Activated CD4-positive, alpha-beta T cell treated with anti-CD3 and anti-CD28 coated beads, Interleukin-2, amount 50 U/mL, for 4 hours (primary cell): ENCODE data around the gene KLHL36.

Experiments used
- DNase-seq, 2 experiments: peaks; one replicate each; pipeline ENCODE4 v3.0.0-alpha.2; 2020

Gene KLHL36

GRCh38 chr16:84699712-84700445 is 51.6 kb downstream of the KLHL36 start, which contains the start of gene USP10:
Gene USP10 (plus strand): TSS chr16:84700000. CDS start chr16:84700091, 91 bp downstream.
- DNase-seq: peak; percentile 71 to 78

GRCh38 chr16:84700446-84701300 is 52.4 kb downstream of the KLHL36 start:
- peak; percentile 13 to 18 for DNase-seq

GRCh38 chr16:84703681-84704080 is 55.4 kb downstream of the KLHL36 start:
- DNase-seq: no peak

DNA sequence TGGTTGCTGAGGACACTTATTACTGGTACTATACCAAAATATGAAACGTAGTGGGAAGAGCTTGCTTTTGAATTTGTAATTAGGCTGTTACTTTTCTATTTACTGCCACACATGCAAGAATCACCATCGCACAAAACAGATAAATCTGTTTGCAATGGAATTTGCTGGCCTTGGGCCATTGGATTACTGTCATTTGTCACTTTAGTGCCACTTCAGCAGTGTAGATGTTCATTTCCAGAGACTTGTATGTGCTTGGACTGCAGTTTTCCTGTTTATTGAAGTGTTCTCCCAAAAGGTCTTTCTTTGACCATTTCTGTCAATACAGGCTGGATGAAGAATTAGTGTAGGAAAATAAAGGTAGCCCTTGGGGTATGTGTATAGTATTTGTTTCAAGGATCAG is 55.9 kb downstream of the KLHL36 start:
- DNase-seq: no peak

DNA sequence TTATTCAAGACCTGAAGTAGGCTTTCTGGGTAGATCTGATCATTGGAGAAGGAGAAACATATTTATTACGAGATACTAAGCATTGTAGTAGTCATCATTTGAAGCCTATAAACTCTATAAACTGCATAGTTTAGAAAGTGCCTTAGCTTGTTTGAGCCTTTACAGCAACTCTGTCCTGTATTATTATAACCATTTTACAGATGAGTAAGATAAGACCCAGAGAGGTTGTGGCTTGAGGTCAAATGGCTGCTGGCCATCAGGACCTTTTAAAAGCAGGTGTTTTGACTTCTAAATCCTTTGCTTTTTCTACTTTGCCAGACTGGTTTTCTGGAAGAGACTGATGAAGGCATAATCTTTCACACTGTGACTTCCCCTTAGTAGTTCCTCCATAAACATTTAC is 58.5 kb downstream of the KLHL36 start:
- no peak for DNase-seq

DNA sequence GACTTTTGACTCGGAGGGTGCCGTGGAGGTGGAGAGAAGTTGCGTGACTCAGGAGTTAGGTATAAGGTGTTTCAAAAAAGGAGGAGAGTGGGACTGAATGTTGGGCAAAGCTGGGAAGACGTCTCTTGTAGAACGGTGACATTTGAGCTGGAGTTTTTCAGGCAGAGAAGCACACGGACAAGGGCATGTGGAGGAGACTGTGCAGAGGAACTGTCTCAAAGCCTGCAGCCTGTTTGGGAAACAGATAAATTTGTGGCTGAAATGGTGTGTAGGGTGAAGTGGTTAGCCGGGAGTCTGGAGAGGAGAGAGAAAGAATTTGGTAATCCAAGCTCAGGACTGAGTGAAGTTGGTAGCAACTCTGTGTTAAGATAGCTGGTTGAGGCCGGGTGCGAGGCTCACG is 61.3 kb downstream of the KLHL36 start:
- no peak for DNase-seq

GRCh38 chr16:84710686-84711085 is 62.4 kb downstream of the KLHL36 start:
- DNase-seq: no peak
